ENCODE results near the gene NLRP6. TPM values are rescaled to one million over a fixed set of nuclear protein-coding genes. Genes with fewer than 3 reads are reported as not detected.
A peak's percentile ranks its signal among the peaks of the same experiment; 100 is the strongest.

Gene NLRP6
- total RNA-seq: 1 to 10 TPM in 1 of 4 donors, under 1 TPM in 1, not detected in 2; 0.23 to 1.9 TPM

- peaks cover 0 to 32% (median 17%) of the 10 kb centered on the region in 3 donors for H3K4me1 ChIP-seq
- H3K36me3 ChIP-seq: no peaks in the 10 kb centered on the region
- WGBS, 2 donors (ENCODE audit: low coverage in 1 of 2): 61 to 85% methylated on average over 8 to 11 of the region's 21 CpGs
- no peak for ATAC-seq
- no peaks in the 10 kb centered on the region for H3K9me3 ChIP-seq
- peaks cover 62% of the 10 kb centered on the region for H3K27me3 ChIP-seq
- TF ChIP-seq EP300 (IDR thresholded peaks at IDR 0.05) (no peak), POLR2AphosphoS5 (IDR thresholded peaks at IDR 0.05) (no peak), CTCF (IDR thresholded peaks at IDR 0.05) (no peak), POLR2A (IDR thresholded peaks at IDR 0.05) (no peak)
- peak within 1 kb of the TSS in 1 of 2 donors; percentile 36 for H3K4me3 ChIP-seq
- no peak within 1 kb of the TSS for H3K27ac ChIP-seq
Measured at GRCh38 chr11:278001-278951, at the start of gene NLRP6. NLRP6 (plus strand) TSS chr11:278407; CDS start chr11:278570, 163 bp downstream.

GRCh38 chr11:230431-230830, 47.8 kb upstream of the NLRP6 start:
- Histone ChIP-seq H3K9me3 (no peaks in the 10 kb centered on the region), H3K4me3 (no peak overlapping the region), H3K27me3 (no peaks in the 10 kb centered on the region), H3K27ac (no peak overlapping the region), H3K4me1 (peaks cover 0 to 18% (median 3%) of the 10 kb centered on the region in 3 donors), H3K36me3 (peaks cover 0 to 40% of the 10 kb centered on the region in 2 donors)
- no peak for ATAC-seq
- 84 to 91% methylated on average over 8 to 10 of the region's 10 CpGs for WGBS, 2 donors (ENCODE audit: low coverage in 1 of 2)
- TF ChIP-seq POLR2A (IDR thresholded peaks at IDR 0.05) (no peak), CTCF (IDR thresholded peaks at IDR 0.05) (no peak), EP300 (IDR thresholded peaks at IDR 0.05) (no peak), POLR2AphosphoS5 (IDR thresholded peaks at IDR 0.05) (no peak)

- Histone ChIP-seq H3K9me3 (no peaks in the 10 kb centered on the region), H3K4me1 (peaks cover 0 to 25% (median 9%) of the 10 kb centered on the region in 3 donors), H3K27me3 (no peaks in the 10 kb centered on the region), H3K27ac (no peak overlapping the region), H3K36me3 (peaks cover 0 to 40% of the 10 kb centered on the region in 2 donors), H3K4me3 (no peak overlapping the region)
- no peak for ATAC-seq
- TF ChIP-seq POLR2A (IDR thresholded peaks at IDR 0.05) (no peak), CTCF (IDR thresholded peaks at IDR 0.05) (no peak), EP300 (IDR thresholded peaks at IDR 0.05) (no peak), POLR2AphosphoS5 (IDR thresholded peaks at IDR 0.05) (no peak)
- 86 to 87% methylated on average over 14 to 16 of the region's 20 CpGs for WGBS, 2 donors (ENCODE audit: low coverage in 1 of 2)
Measured at GRCh38 chr11:232783-233565, 45.2 kb upstream of the NLRP6 start.

GRCh38 chr11:235180-235579, 43.0 kb upstream of the NLRP6 start:
- Histone ChIP-seq H3K4me1 (peaks cover 0 to 35% (median 13%) of the 10 kb centered on the region in 3 donors), H3K27ac (peak overlapping the region in 3 of 4 donors; percentile 91 to 96 (median 96)), H3K9me3 (no peaks in the 10 kb centered on the region), H3K36me3 (peaks cover 0 to 34% of the 10 kb centered on the region in 2 donors), H3K4me3 (peak overlapping the region; percentile 80 to 93), H3K27me3 (no peaks in the 10 kb centered on the region)
- 71 to 72% methylated on average over 3 to 8 of the region's 8 CpGs for WGBS, 2 donors (ENCODE audit: low coverage in 1 of 2)
- TF ChIP-seq POLR2AphosphoS5 (IDR thresholded peaks at IDR 0.05) (no peak), EP300 (IDR thresholded peaks at IDR 0.05) (no peak), CTCF (IDR thresholded peaks at IDR 0.05) (no peak), POLR2A (IDR thresholded peaks at IDR 0.05) (no peak)
- no peak for ATAC-seq

All from gastroesophageal sphincter (tissue), 4 donors.